ENCODE measurements around the gene LRRTM4. TPM values are rescaled to one million over a fixed set of nuclear protein-coding genes. Genes with fewer than 3 reads are reported as not detected.

The LRRTM4 gene
- total RNA-seq, 1 donor = 0.18 TPM

GRCh38 chr2:77479895-77480294 is 42.3 kb downstream of the LRRTM4 start:
- H3K4me3 ChIP-seq (ENCODE audit: low read depth, low read length) = no peak overlapping the region
- no peak for DNase-seq (ENCODE audit: low read depth)
- TF ChIP-seq, protein P1, sequence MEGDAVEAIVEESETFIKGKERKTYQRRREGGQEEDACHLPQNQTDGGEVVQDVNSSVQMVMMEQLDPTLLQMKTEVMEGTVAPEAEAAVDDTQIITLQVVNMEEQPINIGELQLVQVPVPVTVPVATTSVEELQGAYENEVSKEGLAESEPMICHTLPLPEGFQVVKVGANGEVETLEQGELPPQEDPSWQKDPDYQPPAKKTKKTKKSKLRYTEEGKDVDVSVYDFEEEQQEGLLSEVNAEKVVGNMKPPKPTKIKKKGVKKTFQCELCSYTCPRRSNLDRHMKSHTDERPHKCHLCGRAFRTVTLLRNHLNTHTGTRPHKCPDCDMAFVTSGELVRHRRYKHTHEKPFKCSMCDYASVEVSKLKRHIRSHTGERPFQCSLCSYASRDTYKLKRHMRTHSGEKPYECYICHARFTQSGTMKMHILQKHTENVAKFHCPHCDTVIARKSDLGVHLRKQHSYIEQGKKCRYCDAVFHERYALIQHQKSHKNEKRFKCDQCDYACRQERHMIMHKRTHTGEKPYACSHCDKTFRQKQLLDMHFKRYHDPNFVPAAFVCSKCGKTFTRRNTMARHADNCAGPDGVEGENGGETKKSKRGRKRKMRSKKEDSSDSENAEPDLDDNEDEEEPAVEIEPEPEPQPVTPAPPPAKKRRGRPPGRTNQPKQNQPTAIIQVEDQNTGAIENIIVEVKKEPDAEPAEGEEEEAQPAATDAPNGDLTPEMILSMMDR (IDR thresholded peaks at IDR 0.05; ENCODE audit: insufficient read depth, low read length) = no peak

GRCh38 chr2:77479395-77479794 is 42.8 kb downstream of the LRRTM4 start:
- no peak for DNase-seq (ENCODE audit: low read depth)
- H3K4me3 ChIP-seq (ENCODE audit: low read depth, low read length) = no peak overlapping the region

GRCh38 chr2:77470096-77470495 is 52.1 kb downstream of the LRRTM4 start:
- no peak for DNase-seq (ENCODE audit: low read depth)
- TF ChIP-seq, protein P1 (IDR thresholded peaks at IDR 0.05; ENCODE audit: insufficient read depth, low read length) = no peak

More at GRCh38 chr2:77479395-77479794, 42.8 kb downstream of the LRRTM4 start:
- TF ChIP-seq, protein P1 (IDR thresholded peaks at IDR 0.05; ENCODE audit: insufficient read depth, low read length) = no peak

DNA sequence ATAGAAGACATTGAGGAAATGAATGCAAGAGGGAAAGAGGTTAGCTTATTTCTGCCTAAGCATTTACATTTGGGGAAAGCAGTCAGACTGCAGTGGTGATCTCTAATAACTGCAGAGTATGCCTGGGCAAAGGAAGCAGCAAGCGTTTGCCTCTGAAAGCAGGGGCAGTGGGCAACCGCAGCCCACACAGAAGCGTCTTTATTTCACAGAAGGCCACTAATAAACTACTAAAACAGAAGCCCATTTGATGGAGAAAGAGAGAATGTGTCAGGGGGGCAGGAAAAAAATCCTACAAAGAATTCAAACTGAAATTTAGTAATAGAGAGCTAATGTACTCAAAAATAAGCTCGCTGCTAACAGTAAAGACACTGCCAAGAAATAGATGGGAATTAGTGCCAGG is 53.1 kb downstream of the LRRTM4 start:
- H3K4me3 ChIP-seq (ENCODE audit: low read depth, low read length) = no peak overlapping the region
- no peak for DNase-seq (ENCODE audit: low read depth)

More at GRCh38 chr2:77470096-77470495, 52.1 kb downstream of the LRRTM4 start:
- no peak overlapping the region for H3K4me3 ChIP-seq (ENCODE audit: low read depth, low read length)

GRCh38 chr2:77459840-77460239 is 62.3 kb downstream of the LRRTM4 start:
- TF ChIP-seq, protein P1 (IDR thresholded peaks at IDR 0.05; ENCODE audit: insufficient read depth, low read length) = no peak
- no peak overlapping the region for H3K4me3 ChIP-seq (ENCODE audit: low read depth, low read length)
- DNase-seq (ENCODE audit: low read depth) = no peak

More for the DNA sequence above, 53.1 kb downstream of the LRRTM4 start:
- TF ChIP-seq, protein P1 (IDR thresholded peaks at IDR 0.05; ENCODE audit: insufficient read depth, low read length) = no peak

- DNase-seq (ENCODE audit: low read depth) = no peak
- H3K4me3 ChIP-seq (ENCODE audit: low read depth, low read length) = no peak overlapping the region
- TF ChIP-seq, protein P1 (IDR thresholded peaks at IDR 0.05; ENCODE audit: insufficient read depth, low read length) = no peak
These were observed 64.0 kb downstream of the LRRTM4 start for GRCh38 chr2:77458216-77458615.

DNA sequence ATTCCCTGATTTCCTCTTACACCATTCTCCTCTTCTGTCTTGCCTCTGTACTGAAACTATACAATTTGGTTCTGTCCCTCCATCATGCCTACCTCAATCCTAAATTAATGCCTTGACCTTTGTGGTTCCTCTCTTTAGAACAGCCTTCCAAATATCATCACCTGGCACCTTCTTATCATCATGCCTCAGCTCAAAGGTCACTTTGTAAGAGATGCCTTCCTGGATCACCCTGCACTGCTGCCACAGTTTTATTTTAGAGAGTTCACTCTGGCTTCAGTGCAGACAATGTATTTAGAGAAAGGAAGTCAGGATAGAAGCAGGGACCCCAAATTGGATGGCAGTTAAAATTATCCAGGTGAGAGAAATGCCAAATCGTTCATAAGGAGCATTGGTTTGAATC is 64.5 kb downstream of the LRRTM4 start:
- no peak for DNase-seq (ENCODE audit: low read depth)
- TF ChIP-seq, protein P1 (IDR thresholded peaks at IDR 0.05; ENCODE audit: insufficient read depth, low read length) = no peak
- H3K4me3 ChIP-seq (ENCODE audit: low read depth, low read length) = no peak overlapping the region

Data from fibroblast of the aortic adventitia (primary cell).